Osteocyte (in vitro differentiated cells): ENCODE results near the gene CFAP46. TPM values are rescaled to one million over a fixed set of nuclear protein-coding genes. Genes with fewer than 3 reads are reported as not detected.
"Not testable (repeated sequence)": the region's sequence is repeated elsewhere in the genome, so short reads cannot be mapped to it uniquely, and the experiment has no call there.

Experiments used
- DNase-seq: peaks from one replicate; pipeline ENCODE4 v3.0.0; 2021; ENCODE audit warnings: mixed read lengths; ENCODE audit not compliant: unreplicated experiment; ENCODE audit errors: extremely low spot score
- H3K27ac Mint-ChIP-seq: one replicate; pipeline ENCODE4 v1.8.0; 2021; ENCODE audit warnings: mild to moderate bottlenecking, mixed read lengths; ENCODE audit not compliant: unreplicated experiment
- H3K27me3 Mint-ChIP-seq: one replicate; pipeline ENCODE4 v1.8.0; 2021; ENCODE audit warnings: mixed read lengths; ENCODE audit not compliant: unreplicated experiment
- H3K36me3 Mint-ChIP-seq: one replicate; pipeline ENCODE4 v1.8.0; 2021; ENCODE audit warnings: mixed read lengths; ENCODE audit not compliant: unreplicated experiment
- H3K4me1 Mint-ChIP-seq: one replicate; pipeline ENCODE4 v1.8.0; 2021; ENCODE audit warnings: mixed read lengths; ENCODE audit not compliant: unreplicated experiment
- H3K4me3 Mint-ChIP-seq: one replicate; pipeline ENCODE4 v1.8.0; 2021; ENCODE audit warnings: mild to moderate bottlenecking, moderate library complexity, mixed read lengths; ENCODE audit not compliant: unreplicated experiment
- H3K9me3 Mint-ChIP-seq: one replicate; pipeline ENCODE4 v1.8.0; 2021; ENCODE audit warnings: mixed read lengths; ENCODE audit not compliant: unreplicated experiment
- CTCF ChIP-seq: fragments of 200-600 bp; sonication (generic); IDR thresholded peaks from 2 replicates; pipeline ENCODE4 v1.5.0; 2021; ENCODE audit warnings: antibody characterized with exemption, mild to moderate bottlenecking, moderate library complexity
- total RNA-seq: library from RNA; stranded (reverse); gene quantifications from 2 replicates; pipeline ENCODE4 v1.2.1, GENCODE V29; 2021

The CFAP46 gene
- total RNA-seq, 1 donor from 2014 or later, result 0.56 TPM

- no peaks in the 10 kb centered on the region for H3K36me3 Mint-ChIP-seq
- no peak for DNase-seq
- no peaks in the 10 kb centered on the region for H3K27me3 Mint-ChIP-seq
- H3K4me1 Mint-ChIP-seq, result no peaks in the 10 kb centered on the region
- no peak overlapping the region for H3K4me3 Mint-ChIP-seq
- H3K27ac Mint-ChIP-seq, result no peak overlapping the region
- no peaks in the 10 kb centered on the region for H3K9me3 Mint-ChIP-seq
- TF ChIP-seq CTCF, result no peak
Measured at GRCh38 chr10:132798876-132799275, 143.5 kb downstream of the CFAP46 start.

- no peak for TF ChIP-seq CTCF
- Mint-ChIP-seq H3K4me1 (no peaks in the 10 kb centered on the region), H3K9me3 (no peaks in the 10 kb centered on the region), H3K4me3 (no peak overlapping the region), H3K36me3 (no peaks in the 10 kb centered on the region), H3K27me3 (no peaks in the 10 kb centered on the region), H3K27ac (no peak overlapping the region)
- no peak for DNase-seq
Measured at GRCh38 chr10:132798403-132798802, 144.0 kb downstream of the CFAP46 start.

DNA sequence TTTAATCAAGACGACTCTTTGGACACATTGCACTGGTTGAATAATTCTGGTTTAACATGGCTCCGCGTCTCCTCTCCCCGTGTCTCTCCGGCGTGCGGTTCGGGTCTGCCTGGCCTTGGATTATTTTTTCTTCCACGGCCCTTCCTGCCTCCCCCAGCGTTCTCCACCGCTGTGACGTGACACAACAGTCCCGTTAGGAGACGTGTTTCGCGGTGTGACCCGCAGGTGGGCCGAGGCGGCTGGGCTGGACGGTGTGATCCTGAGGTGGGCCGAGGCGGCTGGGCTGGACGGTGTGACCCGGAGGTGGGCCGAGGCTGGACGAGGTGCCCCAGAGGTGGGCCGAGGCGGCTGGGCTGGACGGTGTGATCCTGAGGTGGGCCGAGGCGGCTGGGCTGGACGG, 144.4 kb downstream of the CFAP46 start:
- not testable (repeated sequence) for H3K4me3 Mint-ChIP-seq, H3K4me1 Mint-ChIP-seq, H3K27ac Mint-ChIP-seq, DNase-seq, H3K9me3 Mint-ChIP-seq, H3K36me3 Mint-ChIP-seq, H3K27me3 Mint-ChIP-seq

DNA sequence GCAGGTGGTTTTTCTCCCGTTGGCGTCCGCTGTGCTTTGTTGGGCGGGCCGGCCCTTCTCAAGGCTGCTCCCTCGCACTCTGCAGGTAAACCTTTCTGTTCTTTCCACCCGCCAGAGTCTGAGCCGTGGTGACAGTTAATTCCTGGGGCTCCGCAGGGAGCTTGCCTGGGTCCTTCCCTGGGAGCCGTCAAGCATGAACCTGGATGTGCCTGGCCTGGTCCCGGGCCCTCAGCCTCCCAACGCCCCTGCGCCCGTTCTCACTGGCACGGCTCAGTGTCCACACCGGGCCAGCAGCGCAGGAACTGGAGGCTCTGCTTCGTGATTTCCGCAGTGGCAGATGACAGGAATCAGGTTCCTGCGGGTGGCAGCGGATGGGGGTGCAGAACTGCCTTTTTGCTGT, 145.5 kb downstream of the CFAP46 start:
- Mint-ChIP-seq H3K36me3 (no peaks in the 10 kb centered on the region), H3K9me3 (no peaks in the 10 kb centered on the region), H3K4me3 (no peak overlapping the region), H3K27ac (no peak overlapping the region), H3K27me3 (no peaks in the 10 kb centered on the region), H3K4me1 (no peaks in the 10 kb centered on the region)
- DNase-seq, result no peak
- no peak for TF ChIP-seq CTCF

- TF ChIP-seq CTCF, result no peak
- H3K4me3 Mint-ChIP-seq, result no peak overlapping the region
- DNase-seq, result no peak
- no peaks in the 10 kb centered on the region for H3K27me3 Mint-ChIP-seq
- H3K36me3 Mint-ChIP-seq, result no peaks in the 10 kb centered on the region
- no peaks in the 10 kb centered on the region for H3K9me3 Mint-ChIP-seq
- no peaks in the 10 kb centered on the region for H3K4me1 Mint-ChIP-seq
- no peak overlapping the region for H3K27ac Mint-ChIP-seq
Measured at GRCh38 chr10:132793871-132794849, 148.2 kb downstream of the CFAP46 start.
